GM23338 (cell line): ENCODE data around the gene IPO5. TPM values are rescaled to one million over a fixed set of nuclear protein-coding genes. Genes with fewer than 3 reads are reported as not detected.

Experiments
- ATAC-seq: fragments of 200-7000 bp; cut with Tn5 transposase; 3 replicates; pipeline ENCODE4 v1.9.1; 2020
- DNase-seq: peaks from one replicate; pipeline ENCODE4 v3.0.0-alpha.2; 2015; ENCODE audit warnings: low spot score
- H2AFZ ChIP-seq: fragments of 200-600 bp; sonication (generic); 2 replicates; pipeline ENCODE4 v1.8.0; 2016; ENCODE audit warnings: antibody characterized with exemption, mild to moderate bottlenecking, moderate library complexity
- H3F3A ChIP-seq: fragments of 200-600 bp; sonication (generic); replicated peaks from 2 replicates; pipeline ENCODE4 v1.8.0; 2017; ENCODE audit warnings: antibody characterized with exemption, mixed run types, low read depth
- H3K27ac ChIP-seq: fragments of 200-600 bp; sonication (generic); 2 replicates; pipeline ENCODE4 v1.6.1; 2016; ENCODE audit warnings: low read depth
- H3K27me3 ChIP-seq: fragments of 200-600 bp; sonication (generic); 2 replicates; pipeline ENCODE4 v1.8.0; 2016; ENCODE audit warnings: mild to moderate bottlenecking, mixed run types, moderate library complexity; ENCODE audit not compliant: insufficient read depth
- H3K36me3 ChIP-seq: fragments of 200-600 bp; sonication (generic); 2 replicates; pipeline ENCODE4 v1.8.0; 2016; ENCODE audit warnings: mild to moderate bottlenecking; ENCODE audit not compliant: insufficient read depth
- H3K4me1 ChIP-seq: fragments of 200-600 bp; sonication (generic); 2 replicates; pipeline ENCODE4 v1.8.0; 2016; ENCODE audit warnings: mild to moderate bottlenecking, moderate library complexity; ENCODE audit not compliant: insufficient read depth
- H3K4me2 ChIP-seq: fragments of 200-600 bp; sonication (generic); 2 replicates; pipeline ENCODE4 v1.7.1; 2017; ENCODE audit warnings: mixed run types
- H3K4me3 ChIP-seq: fragments of 200-600 bp; sonication (generic); 2 replicates; pipeline ENCODE4 v1.6.1; 2016; ENCODE audit warnings: mixed run types
- H3K79me2 ChIP-seq: fragments of 200-600 bp; sonication (generic); replicated peaks from 2 replicates; pipeline ENCODE4 v1.8.0; 2017; ENCODE audit warnings: mild to moderate bottlenecking; ENCODE audit not compliant: insufficient read depth
- H3K9me2 ChIP-seq: fragments of 200-600 bp; sonication (generic); 2 replicates; pipeline ENCODE4 v1.8.0; 2017; ENCODE audit not compliant: insufficient read depth
- H4K20me1 ChIP-seq: fragments of 200-600 bp; sonication (generic); replicated peaks from 2 replicates; pipeline ENCODE4 v1.8.0; 2017; ENCODE audit warnings: mild to moderate bottlenecking; ENCODE audit not compliant: insufficient read depth
- H3K27ac Mint-ChIP-seq: 2 replicates; pipeline ENCODE4 v1.8.0; 2020; ENCODE audit warnings: inconsistent platforms, mild to moderate bottlenecking, moderate library complexity, mixed read lengths
- H3K27me3 Mint-ChIP-seq: 3 replicates; pipeline ENCODE4 v1.8.0; 2022; ENCODE audit warnings: low read depth, mild to moderate bottlenecking, moderate library complexity, mixed read lengths, inconsistent platforms; ENCODE audit not compliant: insufficient read depth, poor library complexity
- H3K36me3 Mint-ChIP-seq: 3 replicates; pipeline ENCODE4 v1.8.0; 2021; ENCODE audit warnings: low read depth, mild to moderate bottlenecking, inconsistent platforms, moderate library complexity, mixed read lengths
- H3K4me1 Mint-ChIP-seq: 3 replicates; pipeline ENCODE4 v1.8.0; 2020; ENCODE audit warnings: mild to moderate bottlenecking, inconsistent platforms, mixed read lengths
- H3K4me3 Mint-ChIP-seq: 3 replicates; pipeline ENCODE4 v1.8.0; 2021; ENCODE audit warnings: moderate library complexity, mild to moderate bottlenecking, inconsistent platforms, mixed read lengths
- H3K9me3 Mint-ChIP-seq: 3 replicates; pipeline ENCODE4 v1.8.0; 2020; ENCODE audit warnings: moderate library complexity, mild to moderate bottlenecking, inconsistent platforms, mixed read lengths
- CREB1 ChIP-seq: fragments of 250-450 bp; sonication (Bioruptor Pico); IDR thresholded peaks from 2 replicates; pipeline ENCODE4 v1.5.0; 2020; ENCODE audit warnings: low read depth, mild to moderate bottlenecking, moderate library complexity
- EZH2 ChIP-seq: fragments of 200-600 bp; sonication (generic); IDR thresholded peaks from one replicate; pipeline ENCODE4 v1.8.0; 2017; ENCODE audit warnings: antibody characterized with exemption, mild to moderate bottlenecking, low read depth; ENCODE audit not compliant: unreplicated experiment
- EZH2phosphoT487 ChIP-seq: fragments of 200-600 bp; sonication (generic); IDR thresholded peaks from one replicate; pipeline ENCODE4 v1.8.1; 2018; ENCODE audit warnings: antibody characterized with exemption; ENCODE audit not compliant: unreplicated experiment
- JUNB ChIP-seq: IDR thresholded peaks from one replicate; pipeline ENCODE4 v1.6.1; 2016; ENCODE audit warnings: antibody characterized with exemption; ENCODE audit not compliant: unreplicated experiment
- NANOG ChIP-seq: IDR thresholded peaks from 2 replicates; pipeline ENCODE4 v1.6.1; 2016; ENCODE audit warnings: antibody characterized with exemption, borderline replicate concordance
- POLR2AphosphoS5 ChIP-seq: IDR thresholded peaks from 2 replicates; pipeline ENCODE4 v1.6.1; 2016; ENCODE audit warnings: antibody characterized with exemption, low read depth
- STAT1 ChIP-seq: IDR thresholded peaks from one replicate; pipeline ENCODE4 v1.6.1; 2016; ENCODE audit warnings: antibody characterized with exemption; ENCODE audit not compliant: unreplicated experiment
- ZNF114 ChIP-seq: fragments of 250-450 bp; sonication (Bioruptor Pico); IDR thresholded peaks from 2 replicates; pipeline ENCODE4 v1.5.0; 2020; ENCODE audit warnings: mild to moderate bottlenecking, moderate library complexity
- ZNF331 ChIP-seq: fragments of 250-450 bp; sonication (Bioruptor Pico); IDR thresholded peaks from 2 replicates; pipeline ENCODE4 v1.5.0; 2020; ENCODE audit warnings: low read depth, mild to moderate bottlenecking, moderate library complexity
- polyA plus RNA-seq: library from polyadenylated mRNA; unstranded; fragments of >200 nt; fragmentation: Nextera tagmentation; extraction: Ambion mirVana; gene quantifications from 2 replicates; pipeline ENCODE4 v1.2.1, GENCODE V29; 2016
- total RNA-seq: library from RNA; depleted of rRNA; stranded (reverse); fragments of >200 nt; shearing (Covaris generic); gene quantifications from 2 replicates; pipeline ENCODE4 v1.2.3, GENCODE V29; 2014
- TF ChIP-seq, protein P1 (sequence below): fragments of 250-450 bp; sonication (Bioruptor Pico); IDR thresholded peaks from 2 replicates; pipeline ENCODE4 v1.5.0; 2020; ENCODE audit warnings: mild to moderate bottlenecking, moderate library complexity
- TF ChIP-seq, protein P2 (sequence below): IDR thresholded peaks from 2 replicates; pipeline ENCODE4 v1.6.1; 2016; ENCODE audit warnings: antibody characterized with exemption
- TF ChIP-seq, protein P3 (sequence below): IDR thresholded peaks from one replicate; pipeline ENCODE4 v1.6.1; 2018; ENCODE audit warnings: antibody characterized with exemption; ENCODE audit not compliant: unreplicated experiment
- TF ChIP-seq, protein P4 (sequence below), 2 experiments: fragments of 200-600 bp in 1 of 2; sonication (generic) in 1 of 2; conservative IDR thresholded peaks; 2 replicates each; pipeline versions ENCODE4 v1.5.1 to v1.6.1; 2016 to 2017; ENCODE audit warnings: antibody characterized with exemption in 2 of 2, low read depth in 2 of 2, mild to moderate bottlenecking in 2 of 2, moderate library complexity in 1 of 2

IPO5 gene
- total and polyA plus RNA-seq, 2 experiments from 2014 or later: 124 to 353 TPM

DNA sequence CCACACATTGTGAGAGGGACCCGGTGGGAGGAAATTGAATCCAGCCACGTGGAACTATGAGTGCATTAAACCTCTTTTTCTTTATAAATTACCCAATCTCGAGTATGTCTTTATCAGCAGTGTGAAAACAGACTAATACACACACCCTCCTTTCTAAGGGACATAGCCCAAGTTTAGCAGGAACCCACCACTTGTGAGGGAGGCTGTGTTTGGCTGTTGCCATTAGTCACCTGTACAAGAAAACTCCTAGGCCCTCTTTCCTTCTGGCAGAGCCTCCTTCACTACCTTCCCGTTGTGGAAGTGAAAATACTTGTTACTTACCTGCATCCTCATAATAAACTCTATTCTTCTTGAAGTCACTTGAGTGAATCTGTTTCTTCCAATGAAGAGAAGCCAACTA, 113.2 kb downstream of the IPO5 start (continued):
- TF ChIP-seq, protein P1, sequence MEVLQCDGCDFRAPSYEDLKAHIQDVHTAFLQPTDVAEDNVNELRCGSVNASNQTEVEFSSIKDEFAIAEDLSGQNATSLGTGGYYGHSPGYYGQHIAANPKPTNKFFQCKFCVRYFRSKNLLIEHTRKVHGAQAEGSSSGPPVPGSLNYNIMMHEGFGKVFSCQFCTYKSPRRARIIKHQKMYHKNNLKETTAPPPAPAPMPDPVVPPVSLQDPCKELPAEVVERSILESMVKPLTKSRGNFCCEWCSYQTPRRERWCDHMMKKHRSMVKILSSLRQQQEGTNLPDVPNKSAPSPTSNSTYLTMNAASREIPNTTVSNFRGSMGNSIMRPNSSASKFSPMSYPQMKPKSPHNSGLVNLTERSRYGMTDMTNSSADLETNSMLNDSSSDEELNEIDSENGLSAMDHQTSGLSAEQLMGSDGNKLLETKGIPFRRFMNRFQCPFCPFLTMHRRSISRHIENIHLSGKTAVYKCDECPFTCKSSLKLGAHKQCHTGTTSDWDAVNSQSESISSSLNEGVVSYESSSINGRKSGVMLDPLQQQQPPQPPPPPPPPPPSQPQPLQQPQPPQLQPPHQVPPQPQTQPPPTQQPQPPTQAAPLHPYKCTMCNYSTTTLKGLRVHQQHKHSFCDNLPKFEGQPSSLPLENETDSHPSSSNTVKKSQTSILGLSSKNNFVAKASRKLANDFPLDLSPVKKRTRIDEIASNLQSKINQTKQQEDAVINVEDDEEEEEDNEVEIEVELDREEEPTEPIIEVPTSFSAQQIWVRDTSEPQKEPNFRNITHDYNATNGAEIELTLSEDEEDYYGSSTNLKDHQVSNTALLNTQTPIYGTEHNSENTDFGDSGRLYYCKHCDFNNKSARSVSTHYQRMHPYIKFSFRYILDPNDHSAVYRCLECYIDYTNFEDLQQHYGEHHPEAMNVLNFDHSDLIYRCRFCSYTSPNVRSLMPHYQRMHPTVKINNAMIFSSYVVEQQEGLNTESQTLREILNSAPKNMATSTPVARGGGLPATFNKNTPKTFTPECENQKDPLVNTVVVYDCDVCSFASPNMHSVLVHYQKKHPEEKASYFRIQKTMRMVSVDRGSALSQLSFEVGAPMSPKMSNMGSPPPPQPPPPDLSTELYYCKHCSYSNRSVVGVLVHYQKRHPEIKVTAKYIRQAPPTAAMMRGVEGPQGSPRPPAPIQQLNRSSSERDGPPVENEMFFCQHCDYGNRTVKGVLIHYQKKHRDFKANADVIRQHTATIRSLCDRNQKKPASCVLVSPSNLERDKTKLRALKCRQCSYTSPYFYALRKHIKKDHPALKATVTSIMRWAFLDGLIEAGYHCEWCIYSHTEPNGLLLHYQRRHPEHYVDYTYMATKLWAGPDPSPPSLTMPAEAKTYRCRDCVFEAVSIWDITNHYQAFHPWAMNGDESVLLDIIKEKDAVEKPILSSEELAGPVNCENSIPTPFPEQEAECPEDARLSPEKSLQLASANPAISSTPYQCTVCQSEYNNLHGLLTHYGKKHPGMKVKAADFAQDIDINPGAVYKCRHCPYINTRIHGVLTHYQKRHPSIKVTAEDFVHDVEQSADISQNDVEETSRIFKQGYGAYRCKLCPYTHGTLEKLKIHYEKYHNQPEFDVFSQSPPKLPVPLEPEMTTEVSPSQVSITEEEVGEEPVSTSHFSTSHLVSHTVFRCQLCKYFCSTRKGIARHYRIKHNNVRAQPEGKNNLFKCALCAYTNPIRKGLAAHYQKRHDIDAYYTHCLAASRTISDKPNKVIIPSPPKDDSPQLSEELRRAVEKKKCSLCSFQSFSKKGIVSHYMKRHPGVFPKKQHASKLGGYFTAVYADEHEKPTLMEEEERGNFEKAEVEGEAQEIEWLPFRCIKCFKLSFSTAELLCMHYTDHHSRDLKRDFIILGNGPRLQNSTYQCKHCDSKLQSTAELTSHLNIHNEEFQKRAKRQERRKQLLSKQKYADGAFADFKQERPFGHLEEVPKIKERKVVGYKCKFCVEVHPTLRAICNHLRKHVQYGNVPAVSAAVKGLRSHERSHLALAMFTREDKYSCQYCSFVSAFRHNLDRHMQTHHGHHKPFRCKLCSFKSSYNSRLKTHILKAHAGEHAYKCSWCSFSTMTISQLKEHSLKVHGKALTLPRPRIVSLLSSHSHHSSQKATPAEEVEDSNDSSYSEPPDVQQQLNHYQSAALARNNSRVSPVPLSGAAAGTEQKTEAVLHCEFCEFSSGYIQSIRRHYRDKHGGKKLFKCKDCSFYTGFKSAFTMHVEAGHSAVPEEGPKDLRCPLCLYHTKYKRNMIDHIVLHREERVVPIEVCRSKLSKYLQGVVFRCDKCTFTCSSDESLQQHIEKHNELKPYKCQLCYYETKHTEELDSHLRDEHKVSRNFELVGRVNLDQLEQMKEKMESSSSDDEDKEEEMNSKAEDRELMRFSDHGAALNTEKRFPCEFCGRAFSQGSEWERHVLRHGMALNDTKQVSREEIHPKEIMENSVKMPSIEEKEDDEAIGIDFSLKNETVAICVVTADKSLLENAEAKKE (CRISPR knock-in tag): no peak

DNA sequence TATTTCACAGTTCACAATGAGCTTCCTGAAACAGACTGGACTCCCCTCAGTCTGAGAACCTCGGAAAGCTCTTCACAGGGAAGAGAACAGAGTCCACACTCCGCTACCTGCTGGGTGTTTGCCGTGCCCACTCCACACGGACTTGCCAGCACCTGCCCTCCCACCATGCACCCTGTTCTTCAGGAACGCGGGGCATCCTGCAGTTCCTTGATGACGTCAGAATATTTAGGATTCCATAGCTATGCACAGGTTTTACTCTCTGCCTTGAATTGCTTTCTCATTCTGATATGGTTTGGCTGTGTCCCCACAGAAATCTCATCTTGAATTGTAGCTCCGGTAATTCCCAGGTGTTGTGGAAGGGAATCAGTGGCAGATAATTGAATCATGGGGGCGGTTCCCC, 115.0 kb downstream of the IPO5 start:
- Mint-ChIP-seq H3K4me3 (no peak overlapping the region), H3K9me3 (peaks cover 3% of the 10 kb centered on the region; the same call in 1 of the 3 replicates), H3K36me3 (no peaks in the 10 kb centered on the region), H3K4me1 (peaks cover 9% of the 10 kb centered on the region), H3K27ac (no peak overlapping the region), H3K27me3 (peaks cover 4% of the 10 kb centered on the region)
- no peaks in the 10 kb centered on the region for H3K27me3 ChIP-seq
- H3K36me3 ChIP-seq: no peaks in the 10 kb centered on the region
- H3K79me2 ChIP-seq: no peaks in the 10 kb centered on the region
- ATAC-seq (no peak), DNase-seq (no peak)
- H3K4me1 ChIP-seq: no peaks in the 10 kb centered on the region; the same call in 1 of the 2 replicates
- peaks cover 8% of the 10 kb centered on the region; the same call in 1 of the 2 replicates for H3K9me2 ChIP-seq
- H2AFZ ChIP-seq: peak overlapping the region; percentile 14; the same call in 1 of the 2 replicates
- H3K4me3 ChIP-seq: no peak overlapping the region
- no peak overlapping the region for H3K27ac ChIP-seq
- H3F3A ChIP-seq: no peaks in the 10 kb centered on the region
- H3K4me2 ChIP-seq: no peak overlapping the region
- no peaks in the 10 kb centered on the region for H4K20me1 ChIP-seq
- TF ChIP-seq NANOG: no peak
- TF ChIP-seq, protein P2, sequence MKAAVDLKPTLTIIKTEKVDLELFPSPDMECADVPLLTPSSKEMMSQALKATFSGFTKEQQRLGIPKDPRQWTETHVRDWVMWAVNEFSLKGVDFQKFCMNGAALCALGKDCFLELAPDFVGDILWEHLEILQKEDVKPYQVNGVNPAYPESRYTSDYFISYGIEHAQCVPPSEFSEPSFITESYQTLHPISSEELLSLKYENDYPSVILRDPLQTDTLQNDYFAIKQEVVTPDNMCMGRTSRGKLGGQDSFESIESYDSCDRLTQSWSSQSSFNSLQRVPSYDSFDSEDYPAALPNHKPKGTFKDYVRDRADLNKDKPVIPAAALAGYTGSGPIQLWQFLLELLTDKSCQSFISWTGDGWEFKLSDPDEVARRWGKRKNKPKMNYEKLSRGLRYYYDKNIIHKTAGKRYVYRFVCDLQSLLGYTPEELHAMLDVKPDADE: no peak
- no peak for TF ChIP-seq JUNB
- no peak for TF ChIP-seq STAT1
- no peak for TF ChIP-seq EZH2
- no peak for TF ChIP-seq EZH2phosphoT487
- TF ChIP-seq ZNF114 (CRISPR knock-in tag): no peak
- TF ChIP-seq POLR2AphosphoS5: no peak
- TF ChIP-seq, protein P3, sequence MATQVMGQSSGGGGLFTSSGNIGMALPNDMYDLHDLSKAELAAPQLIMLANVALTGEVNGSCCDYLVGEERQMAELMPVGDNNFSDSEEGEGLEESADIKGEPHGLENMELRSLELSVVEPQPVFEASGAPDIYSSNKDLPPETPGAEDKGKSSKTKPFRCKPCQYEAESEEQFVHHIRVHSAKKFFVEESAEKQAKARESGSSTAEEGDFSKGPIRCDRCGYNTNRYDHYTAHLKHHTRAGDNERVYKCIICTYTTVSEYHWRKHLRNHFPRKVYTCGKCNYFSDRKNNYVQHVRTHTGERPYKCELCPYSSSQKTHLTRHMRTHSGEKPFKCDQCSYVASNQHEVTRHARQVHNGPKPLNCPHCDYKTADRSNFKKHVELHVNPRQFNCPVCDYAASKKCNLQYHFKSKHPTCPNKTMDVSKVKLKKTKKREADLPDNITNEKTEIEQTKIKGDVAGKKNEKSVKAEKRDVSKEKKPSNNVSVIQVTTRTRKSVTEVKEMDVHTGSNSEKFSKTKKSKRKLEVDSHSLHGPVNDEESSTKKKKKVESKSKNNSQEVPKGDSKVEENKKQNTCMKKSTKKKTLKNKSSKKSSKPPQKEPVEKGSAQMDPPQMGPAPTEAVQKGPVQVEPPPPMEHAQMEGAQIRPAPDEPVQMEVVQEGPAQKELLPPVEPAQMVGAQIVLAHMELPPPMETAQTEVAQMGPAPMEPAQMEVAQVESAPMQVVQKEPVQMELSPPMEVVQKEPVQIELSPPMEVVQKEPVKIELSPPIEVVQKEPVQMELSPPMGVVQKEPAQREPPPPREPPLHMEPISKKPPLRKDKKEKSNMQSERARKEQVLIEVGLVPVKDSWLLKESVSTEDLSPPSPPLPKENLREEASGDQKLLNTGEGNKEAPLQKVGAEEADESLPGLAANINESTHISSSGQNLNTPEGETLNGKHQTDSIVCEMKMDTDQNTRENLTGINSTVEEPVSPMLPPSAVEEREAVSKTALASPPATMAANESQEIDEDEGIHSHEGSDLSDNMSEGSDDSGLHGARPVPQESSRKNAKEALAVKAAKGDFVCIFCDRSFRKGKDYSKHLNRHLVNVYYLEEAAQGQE: no peak
- TF ChIP-seq CREB1 (CRISPR knock-in tag): no peak
- TF ChIP-seq ZNF331: no peak
- TF ChIP-seq, protein P4, sequence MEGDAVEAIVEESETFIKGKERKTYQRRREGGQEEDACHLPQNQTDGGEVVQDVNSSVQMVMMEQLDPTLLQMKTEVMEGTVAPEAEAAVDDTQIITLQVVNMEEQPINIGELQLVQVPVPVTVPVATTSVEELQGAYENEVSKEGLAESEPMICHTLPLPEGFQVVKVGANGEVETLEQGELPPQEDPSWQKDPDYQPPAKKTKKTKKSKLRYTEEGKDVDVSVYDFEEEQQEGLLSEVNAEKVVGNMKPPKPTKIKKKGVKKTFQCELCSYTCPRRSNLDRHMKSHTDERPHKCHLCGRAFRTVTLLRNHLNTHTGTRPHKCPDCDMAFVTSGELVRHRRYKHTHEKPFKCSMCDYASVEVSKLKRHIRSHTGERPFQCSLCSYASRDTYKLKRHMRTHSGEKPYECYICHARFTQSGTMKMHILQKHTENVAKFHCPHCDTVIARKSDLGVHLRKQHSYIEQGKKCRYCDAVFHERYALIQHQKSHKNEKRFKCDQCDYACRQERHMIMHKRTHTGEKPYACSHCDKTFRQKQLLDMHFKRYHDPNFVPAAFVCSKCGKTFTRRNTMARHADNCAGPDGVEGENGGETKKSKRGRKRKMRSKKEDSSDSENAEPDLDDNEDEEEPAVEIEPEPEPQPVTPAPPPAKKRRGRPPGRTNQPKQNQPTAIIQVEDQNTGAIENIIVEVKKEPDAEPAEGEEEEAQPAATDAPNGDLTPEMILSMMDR (conservative IDR thresholded peaks at IDR 0.05; ENCODE audit: low read depth in 2 of 2): no peak
